NCI-H1092 (cell line): Measurements from ENCODE around the gene CLUH.

Source experiments
- DNase-seq: peaks from one replicate; lab custom pipeline; 2025; lab: John Stamatoyannopoulos, UW

CLUH gene

DNA sequence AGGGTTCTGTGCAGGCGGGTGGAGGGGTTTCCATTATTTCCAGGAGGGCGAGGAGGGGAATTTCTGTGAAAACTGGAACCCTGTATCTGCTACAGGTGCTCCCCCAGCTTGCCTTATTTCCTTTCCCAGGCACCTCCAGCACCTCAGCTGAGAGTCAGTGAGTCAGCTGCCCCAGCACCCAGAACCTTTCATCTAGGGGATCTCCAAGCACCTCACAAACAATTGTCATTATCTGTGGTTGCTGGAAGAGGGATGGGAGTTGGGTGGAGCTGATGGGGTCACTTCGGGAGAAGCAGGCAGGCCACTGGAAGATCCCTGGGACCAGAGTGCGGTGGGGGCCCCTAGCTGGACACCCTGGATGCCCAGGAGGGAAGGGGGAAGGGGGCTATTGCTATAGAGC lies 10.0 kb upstream of the CLUH start:
- DNase-seq = no peak

DNA sequence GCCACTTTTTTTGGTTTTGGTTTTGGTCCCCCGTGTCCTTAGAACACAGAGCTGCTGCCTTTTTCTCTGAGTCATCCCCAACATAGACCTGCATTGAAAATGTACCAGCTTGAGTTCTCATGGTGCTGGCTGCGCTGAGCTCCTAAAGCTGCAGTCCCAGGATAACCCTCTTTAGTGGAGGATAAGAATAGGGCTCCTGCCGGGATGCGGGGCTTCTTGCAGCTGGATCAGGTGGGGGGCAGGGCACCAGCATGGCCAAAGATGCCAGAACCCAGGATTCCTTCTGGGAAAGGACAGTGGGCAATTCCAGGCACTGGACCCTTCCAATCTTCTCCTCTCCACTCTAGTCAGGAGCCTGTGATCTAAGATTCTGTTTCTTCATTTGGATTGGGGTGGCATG lies 8.3 kb upstream of the CLUH start:
- no peak for DNase-seq

DNA sequence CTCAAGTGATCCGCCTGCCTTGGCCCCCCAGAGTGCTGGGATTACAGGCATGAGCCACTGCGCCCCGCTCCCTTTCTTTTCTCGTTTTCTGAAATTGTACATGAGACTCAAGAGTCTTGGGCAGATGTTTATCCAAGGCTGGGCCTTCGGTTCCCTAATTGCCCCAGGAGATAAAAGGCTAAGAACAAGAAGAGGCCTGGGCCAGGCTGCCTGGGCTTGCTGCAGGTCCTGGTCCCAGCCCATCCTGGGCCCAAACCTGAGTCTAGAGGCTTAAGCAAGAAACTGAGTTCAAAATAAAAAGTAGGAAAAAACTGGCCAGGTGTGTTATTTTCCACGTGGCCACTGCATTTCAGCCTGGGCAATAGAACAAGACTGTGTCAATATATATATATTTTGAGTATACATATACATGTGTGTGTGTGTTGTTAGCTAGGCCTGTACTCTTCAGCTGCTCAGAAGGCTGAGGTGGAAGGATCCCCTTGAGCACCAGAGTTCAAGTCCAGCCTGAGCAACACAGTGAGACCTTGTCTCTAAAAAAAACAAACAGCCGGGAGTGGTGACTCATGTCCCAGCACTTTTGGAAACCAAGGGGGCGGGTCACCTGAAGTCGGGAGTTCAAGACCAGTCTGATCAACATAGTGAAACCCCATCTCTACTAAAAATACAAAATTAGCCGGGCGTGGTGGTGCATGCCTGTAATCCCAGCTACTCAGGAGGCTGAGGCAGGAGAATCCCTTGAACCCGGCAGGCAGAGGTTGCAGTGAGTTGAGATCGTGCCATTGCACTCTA lies 6.8 kb upstream of the CLUH start:
- no peak for DNase-seq

DNA sequence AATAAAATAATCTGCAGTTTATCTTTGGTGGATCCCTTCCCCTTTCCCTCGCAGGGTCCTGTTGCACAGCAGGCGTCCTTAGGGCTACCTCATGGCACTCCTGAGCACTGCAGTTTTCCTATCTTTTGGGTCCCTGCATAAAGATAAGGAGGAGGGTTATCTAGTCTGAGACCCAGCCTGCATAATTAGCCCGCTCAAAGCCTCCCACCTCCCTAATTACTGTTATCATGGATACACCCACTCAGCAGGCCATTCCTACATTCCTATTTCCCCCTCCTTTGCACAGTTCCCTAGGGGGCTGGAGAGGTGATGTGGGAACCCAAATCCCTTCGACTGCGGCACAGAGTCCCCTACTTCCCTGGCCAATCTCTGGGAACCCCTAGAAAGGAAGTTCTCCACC lies 5.1 kb upstream of the CLUH start:
- no peak for DNase-seq

DNA sequence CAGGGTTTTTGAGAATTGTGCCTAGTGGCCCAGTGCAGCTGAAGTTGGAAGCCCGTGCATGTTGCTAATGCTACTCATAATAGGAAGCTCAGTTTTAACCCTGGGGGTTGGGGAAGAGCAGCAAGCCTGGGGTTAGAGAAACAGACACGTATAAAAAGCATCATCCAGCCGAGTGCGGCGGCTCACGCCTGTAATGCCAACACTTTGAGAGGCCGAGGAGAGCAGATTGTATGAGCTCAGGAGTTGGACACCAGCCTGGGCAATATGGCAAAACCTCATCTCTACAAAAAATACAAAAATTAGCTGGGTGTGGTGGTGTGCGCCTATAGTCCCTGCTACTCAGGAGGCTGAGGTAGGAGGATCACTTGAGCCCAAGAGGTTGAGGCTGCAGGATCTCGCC lies 2.3 kb upstream of the CLUH start:
- no peak for DNase-seq

DNA sequence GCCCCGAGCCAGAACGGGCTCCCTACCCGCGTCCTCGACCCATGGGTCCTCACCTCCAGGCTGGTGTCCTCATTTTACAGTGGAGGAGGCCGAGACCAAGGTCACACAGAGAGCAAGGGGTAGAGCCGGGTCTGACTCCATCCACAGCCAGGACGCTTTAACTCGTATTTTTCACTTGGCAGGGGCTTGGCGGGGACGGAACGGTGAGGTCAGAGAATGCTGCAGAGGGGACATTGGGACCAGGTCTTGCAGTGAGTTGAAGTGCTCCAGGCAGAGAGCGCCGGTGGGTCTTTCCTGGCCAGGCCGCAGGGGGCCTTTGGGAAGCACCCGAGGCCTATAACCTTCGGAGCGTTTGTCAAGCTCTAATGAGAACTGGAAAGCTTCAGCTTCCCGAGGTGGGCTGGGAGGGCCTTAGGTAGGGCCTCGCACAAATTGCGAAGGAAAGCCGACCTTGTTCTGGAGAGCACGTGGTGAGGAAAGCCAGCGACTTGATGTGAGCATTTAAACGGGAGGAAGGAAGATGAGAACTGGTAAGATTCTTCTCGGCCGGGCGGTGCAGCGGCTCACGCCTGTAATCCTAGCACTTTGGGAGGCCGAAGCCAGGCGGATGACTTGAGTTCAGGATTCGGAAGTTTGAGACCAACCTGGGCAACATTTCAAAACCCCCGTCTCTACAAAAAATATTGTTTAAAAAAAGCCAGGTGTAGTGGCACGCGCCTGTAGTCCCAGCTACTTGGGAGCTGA lies 908 bp upstream of the CLUH start:
- DNase-seq = no peak

DNA sequence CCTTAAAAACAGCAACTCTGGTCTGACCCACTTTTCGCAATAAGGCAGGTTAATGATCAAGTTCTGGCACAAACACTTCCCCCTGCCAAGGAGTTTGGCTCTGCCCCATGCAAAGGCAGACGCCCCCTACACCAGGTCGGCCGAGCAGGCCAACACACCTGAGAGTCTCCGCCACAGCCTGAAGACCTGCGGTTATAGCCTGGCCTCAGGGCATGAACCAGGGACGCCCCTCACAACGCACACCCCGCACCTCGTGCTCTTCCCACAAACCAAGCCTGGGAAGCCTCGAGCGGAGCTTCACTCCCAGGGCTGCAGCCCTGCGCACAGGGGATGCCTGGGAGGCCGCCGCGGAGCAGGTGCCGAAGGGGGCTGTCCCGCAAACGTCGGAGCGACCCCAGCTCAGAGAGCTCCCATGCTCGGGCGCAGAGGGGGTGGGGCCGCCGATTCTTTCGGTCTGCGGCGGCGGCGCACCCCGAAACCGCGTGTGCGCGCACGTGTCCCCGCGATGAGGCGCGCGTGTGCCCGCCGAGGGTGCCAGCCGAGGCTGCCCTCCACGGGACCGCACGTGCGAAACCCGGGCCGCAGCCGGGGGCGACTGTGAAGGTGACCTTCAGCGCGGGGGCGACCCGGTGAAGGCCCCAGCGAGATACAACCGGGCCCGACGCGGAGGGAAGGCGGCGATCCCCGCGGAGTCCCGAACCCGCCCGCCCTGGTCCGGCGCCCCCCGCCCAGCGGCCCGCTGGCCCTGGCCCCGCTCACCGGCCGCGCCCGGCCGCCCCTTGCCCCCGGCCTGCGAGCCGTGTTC lies 559 bp downstream of the CLUH start:
- no peak for DNase-seq

DNA sequence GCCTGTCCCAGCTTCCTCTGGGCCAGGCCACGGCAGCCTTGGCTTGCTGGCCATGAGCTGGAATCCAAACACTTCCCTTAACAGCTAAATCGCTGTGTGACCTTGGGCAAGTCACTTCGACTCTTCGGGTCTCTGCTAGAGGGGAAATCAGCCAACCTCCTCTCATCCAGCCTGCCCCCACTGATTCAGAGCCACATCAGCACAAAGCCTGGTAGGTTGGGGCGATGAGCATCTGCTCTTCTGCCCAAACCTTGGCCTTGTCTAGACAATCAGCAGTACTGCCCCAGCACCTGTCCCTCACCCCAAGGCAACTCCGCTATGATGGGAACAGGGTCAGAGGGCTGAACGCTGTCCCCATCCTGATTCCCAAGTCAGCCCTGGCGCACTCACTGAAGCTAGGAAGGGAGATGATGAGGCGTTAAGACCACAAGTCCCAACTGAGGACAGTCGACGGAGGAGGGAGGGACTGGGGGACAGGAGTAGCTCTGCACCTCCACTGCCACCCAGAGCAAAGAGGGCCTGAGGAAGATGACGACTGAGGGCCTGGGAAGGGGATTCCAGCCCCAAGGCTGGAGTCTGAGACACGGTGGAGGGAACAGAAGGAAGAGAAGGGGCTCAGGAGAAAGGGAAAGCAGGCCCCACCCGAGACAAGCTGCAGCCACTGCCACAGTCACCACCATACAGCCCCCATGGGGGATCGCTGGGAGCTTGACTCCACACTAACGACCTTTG lies 1.3 kb downstream of the CLUH start:
- no peak for DNase-seq

DNA sequence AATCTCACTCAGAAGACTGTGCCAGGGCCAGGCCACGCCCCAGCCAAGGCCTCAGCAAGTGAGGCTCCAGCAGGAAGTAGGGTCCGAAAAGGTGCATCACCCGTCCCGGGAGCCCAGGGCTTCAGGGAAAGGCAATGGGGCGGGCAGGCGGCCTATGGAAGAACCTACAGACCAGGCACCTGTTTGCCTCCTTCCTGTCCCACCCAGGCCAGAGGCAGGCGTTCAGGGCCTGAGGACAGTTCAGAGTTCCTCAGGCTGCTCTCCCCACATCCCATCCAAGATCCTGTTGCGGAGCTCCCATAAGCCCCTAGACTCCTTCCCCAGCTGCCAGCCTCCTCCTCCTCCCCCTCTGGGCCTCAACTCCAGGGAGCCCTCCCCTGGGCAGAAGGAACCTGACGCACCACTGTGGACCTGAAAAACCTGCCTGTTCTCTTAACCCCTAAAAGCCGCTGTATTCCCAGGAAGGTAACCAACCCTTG lies 2.3 kb downstream of the CLUH start:
- no peak for DNase-seq

DNA sequence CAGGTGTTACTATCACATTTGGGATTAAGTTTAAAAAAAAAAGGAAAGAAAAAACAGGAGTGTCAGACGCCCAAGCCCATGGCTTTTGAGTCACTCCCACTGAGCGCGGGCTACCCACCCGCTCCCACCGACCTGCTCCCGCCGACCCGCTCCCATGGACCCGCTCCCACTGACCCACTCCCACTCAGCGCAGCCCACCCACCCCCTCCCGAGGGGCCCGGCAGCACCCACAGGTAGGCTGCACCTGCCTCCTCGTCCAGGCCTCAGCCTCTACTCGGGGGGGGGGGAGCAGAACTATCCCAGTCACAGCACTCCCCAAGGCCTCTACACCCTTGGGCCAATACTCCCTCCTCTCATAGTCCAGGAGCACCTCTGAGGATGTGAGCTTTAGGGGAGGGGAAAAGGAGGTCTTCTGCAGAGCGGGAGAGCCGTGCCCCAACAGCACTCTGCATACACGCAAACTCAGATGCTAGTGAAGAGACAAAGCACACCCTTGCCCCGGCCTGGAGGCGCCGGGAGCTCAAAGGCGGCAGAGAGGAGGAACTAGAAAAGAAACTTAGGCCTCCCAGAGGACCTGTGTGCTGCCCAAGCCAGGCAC lies 2.9 kb downstream of the CLUH start:
- DNase-seq = no peak

DNA sequence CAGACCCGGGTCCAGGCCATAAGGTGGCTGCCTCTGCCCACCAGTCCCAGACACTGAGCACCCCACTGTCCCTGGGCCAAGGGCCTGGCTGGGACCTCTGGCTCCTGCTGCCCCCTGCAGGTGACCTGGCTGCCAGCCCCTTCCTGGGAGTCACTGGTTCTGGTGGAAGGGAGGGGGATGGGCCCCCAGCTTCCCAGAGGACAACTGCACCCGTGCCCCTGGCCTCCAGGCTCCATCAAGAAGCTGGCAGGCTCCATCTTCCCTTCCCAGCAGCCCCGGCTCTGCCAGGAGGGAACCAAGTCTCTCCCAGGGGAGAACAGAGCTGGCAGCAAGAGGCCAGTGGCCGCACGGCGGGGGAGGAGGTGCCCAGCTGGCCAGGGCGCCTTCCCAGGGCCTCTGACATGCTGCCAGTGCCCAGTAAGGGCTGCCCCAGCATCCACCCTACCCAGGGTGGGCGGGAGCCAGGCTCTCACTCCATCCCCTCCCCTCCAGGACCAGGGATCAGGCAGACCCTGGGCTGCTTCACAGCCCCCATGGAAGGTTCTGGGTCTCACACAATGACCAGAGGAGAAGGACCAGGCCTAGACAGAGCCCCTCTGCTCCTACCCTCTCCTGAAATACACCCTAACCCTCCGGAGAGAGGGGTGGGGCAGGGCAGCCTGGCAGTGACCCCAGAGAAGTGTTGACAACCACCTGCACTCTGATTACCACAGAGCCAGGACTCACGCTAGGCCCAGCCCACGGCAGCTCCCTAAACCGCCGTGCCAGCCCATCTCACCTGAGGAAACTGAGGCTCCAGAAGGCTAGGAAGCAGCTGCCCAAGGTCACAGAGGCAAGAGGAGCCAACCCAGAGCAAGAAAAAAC lies 3.6 kb downstream of the CLUH start:
- DNase-seq = no peak

DNA sequence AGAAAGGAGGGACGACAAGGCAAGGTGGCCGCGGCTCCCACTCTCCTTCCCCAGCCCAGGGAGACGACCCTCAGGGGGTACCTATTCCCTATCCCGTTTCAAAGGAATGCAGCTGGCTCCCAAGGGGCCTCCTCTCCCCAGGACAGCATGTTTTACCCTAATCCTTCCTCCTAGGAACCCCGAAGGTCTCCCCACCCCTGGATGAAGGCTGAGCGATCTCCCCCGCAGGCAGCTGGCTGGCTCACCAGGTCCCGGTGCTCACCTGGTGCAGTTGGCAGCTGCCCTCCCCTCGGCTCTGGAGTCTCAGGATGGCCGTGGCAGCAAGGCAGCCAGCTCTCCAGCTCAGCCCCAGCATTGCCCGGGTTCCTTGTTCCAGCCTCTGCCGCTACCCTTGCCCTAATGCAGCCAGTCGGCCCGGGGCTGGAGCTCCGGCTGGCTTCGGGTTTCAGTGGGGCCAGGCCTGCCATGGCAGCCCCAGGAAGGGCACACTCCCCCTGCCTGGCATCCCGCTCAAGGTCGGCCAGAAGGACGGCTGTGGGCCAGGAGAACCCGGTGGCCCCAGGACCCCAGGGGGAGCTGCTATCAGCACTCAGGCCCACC lies 4.6 kb downstream of the CLUH start:
- DNase-seq = no peak

DNA sequence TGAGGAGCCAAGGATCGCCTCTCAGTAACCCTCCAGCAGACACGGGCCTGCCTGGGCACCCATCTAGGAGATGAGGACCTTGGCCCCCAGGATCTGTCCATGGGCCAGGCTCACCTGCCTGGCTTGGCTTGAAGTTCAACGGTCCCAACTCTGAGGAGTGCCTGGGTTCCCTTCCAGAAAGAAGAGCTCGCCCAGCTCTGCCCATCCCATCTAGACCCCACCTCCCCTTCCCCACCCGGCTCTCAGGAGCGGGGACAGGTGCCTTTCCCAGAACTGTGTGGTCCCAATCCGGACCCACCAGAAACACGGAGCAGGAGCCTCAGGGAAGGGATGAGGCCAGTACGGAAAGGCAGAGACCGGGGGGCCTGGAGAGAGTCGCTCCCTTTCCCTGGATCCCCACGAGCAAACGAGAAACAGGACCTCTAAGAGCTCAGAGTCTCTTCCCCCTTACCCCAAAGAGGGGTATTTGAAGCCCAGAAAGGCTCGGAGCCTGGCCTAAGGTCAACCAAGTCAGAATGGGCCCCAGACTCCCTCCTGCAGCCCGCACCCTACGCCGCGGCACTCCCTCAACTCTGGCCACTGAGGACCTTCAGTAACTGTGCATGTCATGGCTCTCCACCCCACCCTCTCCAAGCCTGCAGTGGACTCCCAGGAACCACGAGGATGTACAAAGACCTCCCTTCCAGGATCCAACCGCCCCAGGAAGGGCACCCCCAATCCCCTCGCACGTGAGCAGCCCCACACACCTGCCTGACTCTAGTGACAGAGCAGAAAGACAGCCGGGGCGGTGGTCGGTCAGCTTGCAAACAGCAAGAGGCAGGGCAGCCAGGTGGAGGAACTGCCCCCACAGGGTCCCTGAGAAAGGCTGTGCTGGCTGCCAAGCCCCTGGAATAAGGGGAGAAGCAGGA lies 5.4 kb downstream of the CLUH start:
- no peak for DNase-seq

DNA sequence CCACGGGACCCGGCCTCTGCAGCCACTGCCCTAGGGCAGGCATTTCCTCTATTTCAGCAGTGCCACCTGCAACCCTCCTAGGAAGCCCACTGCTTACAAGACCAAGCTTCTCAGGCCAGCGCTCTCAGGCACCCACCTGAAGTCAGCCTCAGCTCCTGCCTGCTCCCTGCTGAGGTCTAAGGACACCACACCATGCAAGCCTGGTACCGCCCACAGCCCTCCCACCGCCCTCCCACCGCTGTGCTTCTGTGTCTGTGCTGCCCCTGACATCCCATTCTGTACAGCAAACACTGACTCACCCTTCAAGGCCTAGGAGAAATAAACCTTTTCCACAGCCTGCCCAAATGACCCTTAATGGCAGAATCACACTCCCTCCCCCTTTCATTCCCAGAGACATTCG lies 6.3 kb downstream of the CLUH start:
- DNase-seq = no peak

DNA sequence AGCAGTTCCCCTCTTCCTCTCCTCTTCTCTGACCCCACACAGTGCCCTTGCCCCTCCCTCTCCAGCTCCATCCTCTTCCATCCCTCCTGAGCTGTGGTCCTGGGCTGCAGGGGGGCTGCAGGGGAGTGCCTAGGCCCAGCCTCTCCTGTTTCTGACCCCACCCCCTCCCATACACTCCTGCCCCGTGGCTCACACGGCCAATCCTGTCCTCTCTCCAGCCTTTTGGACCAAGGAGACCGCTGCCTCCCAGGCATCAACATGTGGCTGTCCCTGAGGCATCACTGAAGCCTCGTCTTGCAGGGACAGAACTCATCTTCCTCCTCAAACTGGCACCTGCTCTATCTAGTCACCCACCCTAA lies 6.7 kb downstream of the CLUH start:
- DNase-seq = no peak

DNA sequence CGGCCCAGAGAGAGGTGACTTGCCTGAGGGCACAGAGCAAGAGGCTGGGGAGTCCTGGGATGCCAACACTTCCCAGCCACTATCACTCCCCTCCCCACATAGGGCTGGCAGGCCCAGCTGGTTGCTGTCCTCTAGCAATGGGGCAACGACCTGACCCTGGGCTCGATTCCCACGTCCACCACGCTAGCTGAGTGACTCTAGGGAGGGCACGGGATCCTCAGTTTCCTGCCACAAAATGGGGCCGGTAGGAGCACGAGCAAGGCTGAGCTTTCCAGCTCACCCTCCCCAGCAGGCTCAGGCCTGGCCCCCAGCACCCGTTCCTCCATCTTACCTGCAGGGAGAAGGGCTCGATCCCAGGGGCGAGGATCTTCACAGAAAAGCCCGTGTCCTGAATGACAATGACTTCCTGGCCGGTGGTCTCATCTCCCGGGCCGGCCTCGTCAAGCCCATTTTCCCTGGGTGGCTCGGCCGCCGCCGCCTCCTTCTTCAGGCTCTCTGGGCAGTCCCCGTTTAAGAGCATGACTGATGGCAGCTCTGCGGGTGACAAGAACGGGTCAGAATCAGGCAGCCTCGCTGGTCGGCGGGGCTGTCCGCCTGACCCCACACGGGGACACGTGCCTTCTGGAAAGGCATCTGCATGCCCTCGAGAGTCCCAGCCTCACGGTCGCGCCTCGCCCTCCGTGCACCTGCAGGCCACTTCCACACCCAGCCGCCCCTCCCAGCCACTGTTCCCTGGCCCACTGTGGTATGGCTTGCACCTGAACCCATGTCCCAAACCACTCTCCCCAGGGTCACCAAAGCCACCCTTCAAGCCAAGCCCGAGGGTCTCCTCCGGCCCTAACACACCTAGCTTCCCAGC lies 7.3 kb downstream of the CLUH start:
- DNase-seq = no peak

DNA sequence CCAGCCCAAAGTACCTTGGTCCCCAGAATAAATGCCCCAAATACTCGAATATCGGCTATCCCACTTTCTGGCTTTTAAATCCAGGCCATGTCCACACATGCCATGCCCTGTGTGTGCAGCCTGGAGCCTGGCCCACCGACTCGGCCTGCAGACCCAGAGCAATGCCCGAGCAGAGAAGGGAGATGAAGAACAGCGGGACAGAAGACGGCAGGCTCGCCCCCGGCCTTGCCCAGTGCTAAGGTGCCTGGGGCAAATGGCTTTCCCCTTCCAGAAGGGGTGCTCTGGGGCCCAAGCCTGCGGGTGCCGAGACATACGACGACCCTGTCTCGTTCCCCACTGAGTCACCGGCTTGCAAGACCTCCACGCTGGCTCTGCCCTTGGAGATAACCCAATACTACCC lies 8.0 kb downstream of the CLUH start:
- DNase-seq = no peak

DNA sequence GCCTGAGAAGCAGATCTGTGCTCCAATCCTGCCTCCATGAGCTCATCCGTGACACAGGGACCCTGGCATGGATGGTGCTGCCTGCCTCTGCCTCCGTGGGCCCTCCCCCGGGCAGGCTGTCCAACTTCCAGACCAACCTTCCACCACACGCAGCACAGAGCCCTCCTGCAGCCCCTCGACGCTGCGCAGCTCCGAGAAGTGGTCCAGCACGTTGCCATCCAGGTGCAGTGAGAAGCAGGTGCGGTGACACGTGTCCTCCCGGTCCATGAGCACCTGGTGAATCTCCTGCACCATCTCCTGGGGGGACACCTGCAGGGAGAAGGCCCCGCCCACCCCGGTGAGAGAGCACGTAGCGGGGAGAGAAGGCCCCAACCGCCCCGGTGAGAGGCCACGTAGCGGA lies 8.4 kb downstream of the CLUH start:
- no peak for DNase-seq
